Measurements from ENCODE around the gene LHX5. TPM values are rescaled to one million over a fixed set of nuclear protein-coding genes. Genes with fewer than 3 reads are reported as not detected.
A peak's percentile ranks its signal among the peaks of the same experiment; 100 is the strongest.

Gene LHX5
- total RNA-seq, 1 donor from 2014 or later, result not detected

DNA sequence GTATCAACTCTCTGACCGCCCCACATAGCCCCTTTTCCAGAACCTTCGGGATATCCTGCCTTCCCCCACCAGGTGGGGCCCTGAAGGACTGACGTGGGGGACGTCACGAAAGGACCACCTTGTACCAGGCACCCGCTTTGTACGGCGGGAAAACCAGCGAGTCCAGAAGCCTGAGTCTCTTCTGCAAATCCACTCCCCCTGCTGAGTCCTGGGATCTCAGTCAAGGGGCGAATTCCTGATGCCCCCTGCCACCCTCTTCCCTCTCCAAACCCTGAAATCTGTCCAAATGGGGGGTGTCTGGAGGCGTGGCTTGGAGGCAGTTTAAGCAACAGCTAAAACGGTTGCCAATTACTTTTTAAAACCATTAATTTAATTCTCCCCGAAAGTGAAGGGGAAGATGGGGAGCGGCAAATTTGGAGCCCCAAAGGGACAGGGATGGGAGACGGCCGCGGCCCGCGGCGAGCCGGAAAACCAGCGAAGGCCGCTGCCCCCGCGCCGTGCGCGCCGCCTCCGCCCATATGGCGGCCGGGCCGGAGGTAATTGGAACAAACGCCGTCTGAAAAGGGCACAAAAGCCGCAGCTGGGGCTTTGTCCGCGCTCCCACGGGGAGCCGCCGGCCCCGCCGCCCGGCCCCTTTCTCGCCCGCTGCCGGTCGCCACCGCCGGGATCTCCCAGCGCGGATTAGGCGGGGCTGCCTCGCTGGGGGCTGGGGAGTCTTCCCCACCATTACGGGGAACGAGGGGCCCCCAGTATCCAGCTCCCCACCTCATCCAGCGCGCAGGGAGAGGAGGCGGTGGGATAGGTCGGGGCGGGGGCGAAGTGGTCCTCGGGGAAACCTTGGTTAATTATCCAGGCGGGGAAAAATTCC, 6.6 kb downstream of the LHX5 start:
- DNase-seq, result no peak

DNA sequence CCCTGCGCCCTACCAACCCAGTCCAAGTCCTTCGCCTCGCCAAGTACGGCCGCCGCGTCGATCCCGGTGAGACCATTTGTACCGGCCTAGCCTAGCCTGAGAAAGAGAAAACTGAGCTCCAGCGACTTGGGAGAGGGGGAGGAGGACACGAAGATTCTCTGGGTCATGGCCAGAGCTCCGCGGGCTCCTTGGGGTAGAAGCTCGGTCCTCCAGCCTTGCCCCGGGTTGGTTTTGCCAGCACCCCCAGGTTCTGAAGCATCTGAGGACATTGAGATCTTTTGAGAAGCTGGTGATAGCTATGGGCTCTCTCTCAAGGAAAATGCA, 7.3 kb downstream of the LHX5 start:
- DNase-seq, result no peak

DNA sequence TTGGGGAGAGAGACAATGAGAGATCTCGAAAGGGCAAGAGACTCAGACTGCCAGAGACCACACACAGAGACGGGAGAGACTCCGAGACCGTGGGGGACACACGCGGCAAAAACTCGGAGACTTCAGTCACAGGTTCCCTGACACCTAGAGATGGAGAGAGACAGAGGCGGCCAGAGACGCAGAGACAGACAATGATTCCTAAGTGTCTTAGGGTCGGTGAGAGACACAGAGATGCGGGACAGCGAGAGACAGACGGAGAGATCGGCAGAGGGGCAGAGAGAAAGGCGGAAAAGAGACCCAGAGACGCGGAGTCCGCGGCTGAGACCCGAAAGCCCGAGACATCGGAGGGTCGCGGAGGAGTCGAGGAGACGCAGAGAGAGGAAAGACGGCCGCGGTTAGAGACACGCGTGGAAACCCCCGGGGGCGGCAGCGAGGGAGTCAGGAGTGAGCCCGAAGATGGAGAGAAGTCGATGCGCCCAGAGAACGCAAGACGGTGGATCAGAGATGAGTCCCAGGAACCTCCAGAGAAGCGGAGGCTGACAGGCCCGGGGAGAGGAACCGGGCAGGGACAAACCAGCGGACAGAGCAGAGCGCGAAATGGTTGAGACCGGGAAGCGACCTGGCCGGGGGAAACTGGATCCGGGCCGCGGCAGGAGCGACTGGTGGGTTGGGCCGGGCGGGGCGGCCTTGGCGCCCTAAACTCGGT, 7.8 kb downstream of the LHX5 start:
- no peak for DNase-seq

DNA sequence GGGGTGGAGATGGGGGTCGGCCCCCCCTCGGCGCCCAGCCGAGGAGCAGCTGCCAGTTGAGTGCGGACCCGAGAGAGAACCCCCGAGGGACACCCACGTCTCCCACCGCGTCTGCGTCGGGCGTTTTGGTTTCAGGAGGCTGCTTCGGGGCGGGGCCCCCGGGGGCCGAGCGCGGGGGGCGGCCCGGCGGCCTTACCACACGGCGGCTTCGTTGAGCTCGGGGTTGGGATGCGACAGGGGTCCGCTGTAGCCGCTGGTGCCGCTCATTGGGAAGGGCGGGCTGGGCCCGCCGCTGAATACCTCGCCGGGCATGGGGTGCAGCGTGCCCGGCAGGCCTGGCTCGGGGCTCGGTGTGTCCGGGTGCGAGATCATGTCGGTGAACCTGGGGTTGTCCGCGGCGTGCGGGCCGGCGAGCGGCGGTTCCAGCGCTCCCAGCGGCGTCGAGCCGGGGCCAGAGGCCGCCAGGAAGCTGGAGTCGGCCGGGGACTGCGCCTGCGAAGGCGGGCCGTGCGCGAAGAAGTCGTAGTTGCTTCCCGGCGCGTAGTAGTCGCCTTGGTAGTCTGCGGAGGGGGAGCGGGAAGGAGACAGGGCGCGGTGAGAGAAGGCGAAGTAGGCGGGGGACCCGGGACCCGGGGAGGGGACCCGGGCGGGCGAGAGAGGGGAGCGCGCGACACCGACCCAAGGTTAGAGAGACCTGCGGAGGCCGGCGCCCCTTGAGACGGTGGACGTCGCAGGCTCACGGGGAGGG, 8.5 kb downstream of the LHX5 start:
- DNase-seq, result no peak

DNA sequence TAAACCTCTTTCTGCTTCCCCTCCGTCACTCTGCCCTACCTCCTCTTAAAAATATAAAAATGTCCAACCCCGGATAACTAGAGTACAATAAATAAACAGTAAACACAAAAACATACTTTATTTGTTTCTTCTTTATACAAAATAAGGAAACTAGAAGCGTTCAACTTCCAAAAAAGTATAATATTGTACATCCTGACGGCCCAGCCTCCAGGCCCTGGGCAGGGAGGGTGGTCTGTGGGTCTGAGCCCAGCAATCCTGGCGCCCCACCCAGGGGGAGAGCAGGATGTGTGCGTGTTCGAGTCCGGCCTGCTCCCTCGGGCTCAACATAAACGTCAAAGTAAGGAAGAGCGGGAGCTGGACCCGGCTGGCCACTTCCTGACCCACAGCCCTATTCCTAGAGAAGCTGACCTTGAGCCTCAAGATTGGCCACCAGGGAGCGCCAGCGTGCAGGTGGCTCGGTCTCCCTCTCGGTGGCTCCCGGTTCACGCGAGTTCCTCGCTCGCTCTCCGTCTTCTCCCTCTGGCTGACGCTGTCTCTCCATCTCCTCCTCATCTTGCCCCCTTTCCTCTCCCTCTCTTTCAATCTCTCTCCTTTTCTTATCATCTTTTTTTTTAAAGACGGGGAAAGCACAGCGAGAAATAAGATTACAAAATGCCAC, 9.4 kb downstream of the LHX5 start:
- DNase-seq, result peak; percentile 86

DNA sequence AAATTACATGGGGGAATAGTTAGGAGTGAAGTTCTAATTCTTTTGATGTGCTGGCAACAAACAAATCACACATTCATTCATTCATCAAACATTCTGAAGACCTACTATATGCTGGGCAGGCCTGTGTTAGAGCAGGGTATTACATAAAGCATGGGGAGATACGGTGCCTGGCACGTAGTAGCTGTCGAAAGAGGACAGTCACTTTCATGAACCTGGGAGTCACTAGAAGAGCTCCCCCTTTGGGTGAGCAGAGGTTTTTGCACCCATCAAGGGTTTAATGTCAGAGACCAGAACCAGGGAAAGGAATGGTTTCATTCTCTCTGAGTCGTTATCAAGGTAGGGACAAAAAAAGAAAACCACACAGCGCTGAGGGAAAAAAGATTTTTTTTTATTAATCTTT, 10.0 kb downstream of the LHX5 start:
- no peak for DNase-seq

DNA sequence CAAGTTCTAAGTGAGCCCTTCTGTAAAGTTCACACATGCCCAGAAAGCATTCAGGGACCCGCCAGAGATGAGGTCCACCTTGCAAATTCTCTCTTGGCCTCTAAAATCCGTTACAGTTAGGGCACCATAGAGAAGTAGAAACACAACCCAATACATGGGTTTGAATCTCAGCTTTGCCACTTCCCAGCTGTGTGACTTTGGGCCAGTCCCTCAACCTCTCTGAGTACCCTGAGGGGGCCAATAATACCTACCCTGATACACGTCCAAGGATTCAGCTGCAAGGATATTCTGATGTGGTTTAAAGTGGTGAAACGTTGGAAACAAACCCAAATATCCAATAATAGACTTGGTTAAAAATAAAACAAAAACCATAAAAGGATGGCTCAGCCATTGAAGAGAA, 11.7 kb downstream of the LHX5 start:
- DNase-seq, result no peak

DNA sequence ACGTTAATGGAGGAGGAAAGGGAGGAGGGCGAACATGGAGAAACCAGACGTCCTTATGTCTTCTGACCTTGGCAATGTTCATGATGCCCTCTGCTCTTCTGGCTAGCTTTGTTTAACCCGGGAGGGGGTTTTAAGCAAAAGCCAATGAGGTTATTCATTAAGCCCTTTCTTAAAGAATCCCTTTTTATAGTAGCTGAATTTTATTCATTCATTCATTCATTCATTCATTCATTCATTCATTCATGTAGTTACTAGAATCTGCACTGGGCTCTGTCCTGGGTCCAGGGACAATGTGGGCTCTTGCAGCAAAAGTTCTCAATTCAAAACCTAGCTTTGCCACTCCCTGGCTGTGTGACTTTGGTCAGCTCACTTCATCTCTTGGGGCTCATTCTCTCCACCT, 14.0 kb downstream of the LHX5 start:
- DNase-seq, result no peak

DNA sequence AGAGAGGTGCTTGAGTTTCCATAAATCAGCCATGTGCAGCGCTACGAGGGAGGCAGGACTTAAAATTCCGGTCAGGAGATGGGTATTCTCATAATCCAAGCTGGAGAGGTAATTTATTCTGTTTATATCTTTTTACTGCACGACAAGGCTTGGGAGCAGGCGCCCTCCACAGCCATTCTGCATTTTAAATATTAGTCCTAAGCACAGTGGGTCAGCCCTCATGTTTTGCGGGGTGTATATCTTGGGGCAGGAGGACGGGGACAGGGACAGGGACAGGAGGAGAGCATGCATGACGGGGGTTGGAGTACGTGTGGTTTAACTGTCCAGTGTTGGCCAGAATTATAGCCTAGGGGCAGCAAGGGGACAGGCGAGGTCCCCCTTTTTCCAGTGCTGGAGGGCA, 14.5 kb downstream of the LHX5 start:
- no peak for DNase-seq

DNA sequence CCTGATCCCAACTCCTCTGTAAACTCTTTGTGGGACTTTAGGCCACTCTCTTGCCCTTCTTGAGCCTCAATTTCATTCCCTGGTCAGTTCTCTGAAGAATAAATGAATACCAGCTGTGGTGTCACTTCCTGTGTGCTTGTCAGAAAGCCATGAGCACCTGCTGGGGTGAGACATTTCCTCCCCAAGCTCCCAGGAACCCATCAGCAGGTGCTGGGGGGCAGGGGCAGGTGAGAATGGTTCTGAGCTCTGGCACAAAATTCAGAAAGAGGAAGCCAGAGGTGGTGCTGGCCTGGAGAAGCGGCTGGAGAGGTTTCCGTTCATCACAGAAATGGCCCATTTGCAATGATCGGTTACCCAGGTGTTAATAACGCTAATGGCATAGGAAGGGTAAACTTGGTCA, 14.9 kb downstream of the LHX5 start:
- DNase-seq, result no peak

DNA sequence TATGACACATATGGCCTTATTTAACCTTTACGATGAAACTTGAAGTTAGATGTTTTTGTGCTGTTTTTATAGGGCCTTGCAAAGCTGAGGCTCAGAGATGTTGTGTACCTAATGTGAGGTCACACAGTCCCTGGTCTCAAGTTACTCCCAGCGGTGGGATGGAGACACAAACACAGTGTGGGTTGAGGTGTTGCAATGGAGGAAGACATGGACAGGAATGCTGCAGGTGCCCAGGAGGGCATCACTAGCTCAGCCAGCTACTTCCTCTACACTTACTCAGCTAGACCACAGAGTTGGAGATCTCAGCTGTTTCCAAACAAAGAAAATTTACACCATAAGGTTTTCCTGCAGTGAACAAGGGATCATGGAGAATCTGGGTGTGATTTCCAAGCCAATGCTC, 15.5 kb downstream of the LHX5 start:
- no peak for DNase-seq

DNA sequence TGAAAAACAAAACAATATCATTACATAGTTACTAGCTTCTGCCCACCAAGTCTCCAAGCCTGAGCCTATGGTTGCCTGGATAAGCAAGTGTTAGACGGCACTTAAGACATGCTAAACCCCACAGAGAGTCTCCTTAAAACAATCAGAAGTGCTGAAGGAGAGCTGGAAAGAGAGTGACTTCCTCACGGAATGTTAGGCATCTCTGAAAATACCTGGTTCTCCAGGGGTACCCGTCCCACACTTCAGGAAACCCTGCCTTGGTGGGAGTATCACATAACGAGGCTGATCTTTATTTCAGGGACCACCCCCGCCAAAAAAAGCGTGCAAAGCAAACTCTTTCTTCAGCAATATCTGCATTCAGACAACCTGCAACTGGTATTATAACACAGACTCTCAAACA, 18.3 kb downstream of the LHX5 start:
- DNase-seq, result no peak

DNA sequence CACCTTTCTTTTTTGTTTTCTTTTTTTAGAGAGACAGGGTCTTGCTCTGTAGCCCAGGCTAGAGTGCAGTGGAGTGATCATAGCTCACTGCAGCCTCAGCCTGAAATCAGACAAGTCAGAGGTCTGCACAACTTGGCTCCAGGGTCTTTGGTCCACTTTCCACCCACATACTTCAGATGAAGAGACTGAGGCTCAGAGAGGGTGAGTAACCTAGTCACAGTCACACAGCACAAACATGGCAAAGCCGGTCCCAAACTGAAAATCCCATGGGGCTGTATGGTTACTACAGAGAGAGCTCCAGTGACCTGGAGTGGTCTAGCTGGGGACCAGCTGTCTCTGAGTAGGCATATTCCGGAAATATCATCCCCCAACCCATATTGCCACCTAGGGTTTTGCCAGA, 19.2 kb downstream of the LHX5 start:
- DNase-seq, result no peak

DNA sequence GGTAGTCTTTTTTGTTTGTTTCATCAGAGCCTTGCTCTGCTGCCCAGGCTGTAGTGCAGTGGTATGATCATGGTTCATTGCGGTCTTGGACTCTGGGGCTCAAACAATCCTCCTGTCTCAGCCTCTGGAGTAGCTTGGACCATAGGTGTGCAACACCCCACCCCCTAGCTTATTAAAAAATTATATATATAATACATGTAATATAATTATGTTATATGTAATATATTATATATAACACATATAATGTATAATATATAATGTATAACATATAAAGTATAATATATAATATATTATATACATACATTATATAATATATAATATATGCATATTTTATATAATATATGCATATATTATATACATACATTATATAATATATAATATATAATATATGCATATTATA, 21.8 kb downstream of the LHX5 start:
- DNase-seq, result no peak

DNA sequence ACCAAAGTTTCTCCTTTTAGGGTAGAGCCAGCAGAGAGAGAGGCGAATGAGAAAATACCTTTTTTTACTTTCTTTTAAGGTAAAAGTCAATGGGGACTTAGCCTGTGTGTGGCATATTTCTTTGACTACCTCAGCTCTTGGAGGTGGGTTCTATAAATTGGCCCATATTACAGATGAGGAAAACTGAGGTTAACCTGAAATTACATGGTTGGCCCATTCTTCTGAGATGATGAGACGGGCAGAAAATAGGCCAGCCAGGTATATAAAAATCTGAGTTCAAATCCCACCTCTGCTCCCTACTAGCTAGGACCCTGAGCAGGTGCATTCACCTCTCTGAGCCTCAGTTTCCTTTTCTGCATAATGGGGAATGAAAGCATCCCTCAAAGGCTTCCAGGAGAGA, 22.4 kb downstream of the LHX5 start:
- DNase-seq, result no peak

DNA sequence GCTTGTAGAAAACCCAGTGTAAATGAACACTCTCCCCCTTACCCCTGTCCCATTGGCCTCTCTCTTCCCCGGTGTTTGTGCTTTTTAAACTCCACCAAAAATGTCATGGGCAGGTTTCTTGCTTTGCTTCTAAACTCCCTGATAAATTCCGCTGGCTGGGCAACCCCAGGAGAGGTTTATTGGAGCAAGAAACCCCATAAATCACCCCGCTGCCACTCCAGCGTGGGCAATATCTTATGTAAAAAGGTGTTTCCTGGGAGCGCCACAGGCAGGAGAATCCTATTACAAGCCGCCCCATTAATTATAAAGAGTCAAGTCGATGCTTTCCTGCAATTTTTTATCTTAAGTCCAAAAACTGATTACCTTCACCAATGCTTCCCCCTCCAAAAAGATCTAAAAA, 22.8 kb downstream of the LHX5 start:
- DNase-seq, result no peak

DNA sequence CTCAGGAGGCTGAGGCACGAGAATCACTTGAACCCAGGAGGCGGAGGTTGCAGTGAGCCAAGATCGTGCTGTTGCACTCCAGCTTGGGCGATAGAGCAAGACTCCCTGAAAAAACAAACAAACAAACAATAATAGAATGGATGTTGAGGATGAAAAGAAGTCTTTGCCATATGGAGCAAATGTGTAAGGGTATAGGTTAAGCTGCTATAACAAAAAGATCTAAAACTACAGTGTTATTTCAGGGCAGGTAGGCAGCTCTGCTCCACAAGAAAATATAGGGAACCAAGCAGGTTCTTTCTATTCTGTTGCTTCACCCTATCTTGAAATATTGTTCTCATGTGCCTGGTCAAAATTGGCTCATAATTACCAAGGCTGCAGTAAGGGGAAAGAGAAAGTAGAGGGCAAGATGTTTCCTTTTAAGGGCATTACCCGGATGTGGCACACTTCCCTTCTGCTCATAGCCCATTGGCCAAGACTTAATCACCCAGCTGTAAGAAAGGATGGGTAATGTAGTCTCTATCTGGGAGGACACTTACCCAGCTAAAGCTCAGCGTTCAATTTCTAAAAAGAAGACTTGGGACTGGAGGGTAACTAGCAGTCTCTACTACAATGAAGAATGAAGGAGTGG, 26.0 kb downstream of the LHX5 start:
- DNase-seq, result no peak

DNA sequence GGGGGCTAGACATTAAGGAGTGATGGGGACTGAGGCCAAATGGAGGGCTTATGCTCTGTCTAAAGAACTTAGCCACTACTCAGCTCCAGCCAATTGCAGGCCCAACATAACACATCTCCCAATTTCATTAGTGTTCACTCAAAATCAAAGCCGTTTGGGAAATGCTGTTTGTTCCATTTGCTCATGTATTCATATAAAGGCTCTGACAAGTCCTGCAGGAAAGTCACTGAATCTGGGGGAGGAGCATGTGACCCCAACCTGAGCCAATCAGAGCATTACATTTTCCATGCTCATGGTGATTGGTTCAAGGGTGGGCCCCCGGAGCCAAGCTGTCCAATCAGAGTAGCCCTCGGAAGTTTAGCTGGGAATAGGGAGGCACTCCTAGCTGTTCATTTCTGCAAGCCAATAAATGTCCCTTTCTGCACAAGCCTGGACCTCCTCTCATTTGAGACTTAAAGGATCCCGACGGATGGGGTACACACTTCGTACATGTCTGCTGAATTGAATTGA, 28.6 kb downstream of the LHX5 start:
- no peak for DNase-seq

DNA sequence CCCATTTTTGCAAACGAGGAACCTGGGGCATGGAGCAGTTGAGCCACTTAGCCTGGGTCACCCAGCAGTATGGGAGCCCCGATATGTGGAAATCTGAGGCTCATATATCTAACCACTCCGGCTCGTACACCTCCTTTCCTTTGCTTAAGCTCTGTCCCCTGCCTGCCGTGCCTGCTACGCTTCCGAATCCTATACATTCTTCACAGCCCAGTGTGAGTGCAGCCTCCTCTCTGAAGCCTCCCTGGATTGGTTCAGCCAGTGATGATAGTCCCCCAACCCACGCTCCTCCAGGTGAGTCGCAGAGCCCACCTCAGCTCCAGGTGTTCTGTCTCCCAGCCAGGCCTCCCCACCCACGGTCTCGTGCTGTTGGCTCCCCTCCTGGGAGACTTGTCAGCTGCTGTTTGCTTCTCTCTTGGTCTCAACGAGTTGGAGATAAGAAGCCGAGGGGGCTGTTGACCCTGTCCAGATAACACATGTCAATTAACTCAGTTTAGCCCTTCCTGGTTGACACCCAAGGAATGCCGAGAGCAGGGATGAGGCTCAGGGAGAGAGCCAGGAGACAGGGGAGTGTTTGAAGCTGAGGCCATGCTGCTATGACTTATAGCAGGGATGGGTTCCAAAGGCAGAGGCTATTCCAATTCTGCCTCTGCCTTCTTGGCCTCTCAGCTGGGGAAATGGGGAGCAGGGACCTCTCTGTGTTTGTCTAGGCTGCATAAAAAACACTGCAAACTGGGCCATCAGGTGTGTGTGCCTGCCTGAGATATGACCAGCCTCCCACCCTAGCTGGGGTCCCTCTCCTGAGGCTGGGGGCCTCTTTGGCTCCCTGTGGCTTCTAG, 30.5 kb downstream of the LHX5 start:
- DNase-seq, result no peak

DNA sequence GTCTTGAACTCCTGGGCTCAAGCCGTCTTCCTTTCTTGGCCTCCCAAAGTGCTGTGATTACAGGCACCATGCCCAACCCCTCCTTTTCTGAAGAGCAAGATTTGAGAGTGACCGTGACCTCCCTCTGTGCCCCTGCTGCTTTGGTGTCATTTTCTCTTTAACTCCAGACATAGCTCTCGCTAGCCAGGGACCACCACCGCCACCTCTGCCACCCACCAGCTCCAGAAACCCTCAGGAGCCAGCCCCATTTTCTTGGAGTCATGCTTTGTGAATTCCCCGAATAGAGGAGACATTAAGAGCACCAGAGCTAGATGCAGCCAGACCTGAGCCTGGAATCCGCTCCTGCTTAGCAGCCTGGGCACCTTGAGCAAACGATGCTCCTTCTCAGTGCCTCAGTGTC, 31.3 kb downstream of the LHX5 start:
- no peak for DNase-seq

DNA sequence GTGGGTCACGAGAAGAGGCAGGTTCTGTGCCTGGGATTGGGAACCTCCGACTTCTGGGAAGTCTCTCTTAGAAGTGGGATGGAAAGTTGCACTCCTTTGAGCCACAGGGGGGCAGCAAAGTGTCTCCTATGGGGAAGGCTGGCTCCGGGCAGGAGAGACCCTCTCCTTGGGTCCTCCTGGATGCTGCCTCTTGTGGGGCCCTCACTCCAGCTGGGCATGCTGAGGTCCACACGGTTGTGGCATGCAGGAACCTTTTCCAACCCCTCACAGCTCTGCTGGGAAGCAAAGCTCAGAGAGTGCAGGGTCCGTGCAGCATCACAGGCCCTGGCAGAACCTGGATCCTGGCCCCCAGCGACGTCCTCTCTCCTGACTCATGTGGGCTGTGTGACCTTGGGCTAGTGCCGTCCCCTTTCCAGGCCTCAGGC, 32.1 kb downstream of the LHX5 start:
- peak; percentile 70 for DNase-seq
